Testis (tissue), 3 donors: ENCODE measurements around the gene MMRN2. TPM values are rescaled to one million over a fixed set of nuclear protein-coding genes. Genes with fewer than 3 reads are reported as not detected.

Experiments
- DNase-seq: peaks from one replicate; pipeline ENCODE4 v3.0.0-alpha.2; 2019
- H3K27ac ChIP-seq, 2 donors: fragments of 200-600 bp; sonication (generic); one replicate each; pipeline ENCODE4 v1.5.1; 2019
- H3K27me3 ChIP-seq: fragments of 200-600 bp; sonication (generic); one replicate; pipeline ENCODE4 v1.5.1; 2019
- H3K36me3 ChIP-seq: fragments of 200-600 bp; sonication (generic); one replicate; pipeline ENCODE4 v1.5.1; 2017; ENCODE audit warnings: low read depth; ENCODE audit errors: missing control alignments
- H3K4me1 ChIP-seq: fragments of 200-600 bp; sonication (generic); one replicate; pipeline ENCODE4 v1.5.1; 2019
- H3K4me3 ChIP-seq, 2 donors: fragments of 200-600 bp; sonication (generic); one replicate each; pipeline ENCODE4 v1.5.1; 2017 to 2019
- H3K9me3 ChIP-seq: fragments of 200-600 bp; sonication (generic); one replicate; pipeline ENCODE4 v1.5.1; 2017
- CTCF ChIP-seq, 3 experiments: fragments of 450-650 bp in 2 of 3; fragments of 200-600 bp in 1 of 3; sonication (generic) in 1 of 3; IDR thresholded peaks; one replicate each; pipeline ENCODE4 v1.5.1; 2016 to 2019; ENCODE audit warnings: antibody characterized with exemption in 3 of 3, mild to moderate bottlenecking in 2 of 3, moderate library complexity in 1 of 3
- POLR2A ChIP-seq: fragments of 450-650 bp; IDR thresholded peaks from one replicate; pipeline ENCODE4 v1.6.1; 2017; ENCODE audit warnings: antibody characterized with exemption, mild to moderate bottlenecking, moderate library complexity
- WGBS, 2 donors: methylation state at CpG; one replicate each; pipeline ENCODE4 v1.1.5; 2018; 5-methylcytosine and 5-hydroxymethylcytosine counted together
- intact Hi-C: fragments of 100-400 bp; cut with DNase I; formaldehyde crosslinking; loops from one replicate; pipeline ENCODE4 v1.15.1; 2023; ENCODE audit warnings: low total_unique reads
- polyA plus RNA-seq: library from polyadenylated mRNA; stranded (reverse); fragments of 350-450 nt; fragmentation: Illumina TruSeq; extraction: RNeasy Lipid Tissue Mini Kit (QIAGEN cat#74804); gene quantifications from one replicate; pipeline ENCODE4 v1.2.3, GENCODE V29; 2014; ENCODE audit warnings: low read depth, low replicate concordance; ENCODE audit not compliant: insufficient read depth
- total RNA-seq, 2 donors: library from RNA; depleted of rRNA; stranded (reverse); fragments of >200 nt; gene quantifications; one replicate each; pipeline ENCODE4 v1.2.3, GENCODE V29; 2016

MMRN2 gene
- total and polyA plus RNA-seq, 3 donors from 2014 or later: 14.9 to 21.2 (median 19.1) TPM

GRCh38 chr10:86900955-86901354 is 56.5 kb downstream of the MMRN2 start:
- intact Hi-C loops: loop anchor here (10.0 kb wide), 1 partner anchor 206 kb away; no protein-coding TSS in a partner anchor
- Histone ChIP-seq H3K4me3 (no peak overlapping the region), H3K36me3 (no peaks in the 10 kb centered on the region), H3K4me1 (peaks cover 11% of the 10 kb centered on the region), H3K27ac (no peak overlapping the region), H3K27me3 (no peaks in the 10 kb centered on the region), H3K9me3 (no peaks in the 10 kb centered on the region)
- no peak for TF ChIP-seq CTCF (IDR thresholded peaks at IDR 0.05)
- no peak for TF ChIP-seq POLR2A
- DNase-seq: peak; percentile 93
- WGBS, 2 donors: 26 to 43% methylated on average over 1 to 2 of the region's 2 CpGs

- TF ChIP-seq POLR2A (no peak), CTCF (IDR thresholded peaks at IDR 0.05) (peak; percentile 71 to 82 (median 78))
- H3K9me3 ChIP-seq: no peaks in the 10 kb centered on the region
- intact Hi-C loops: loop anchor here (10.0 kb wide), 1 partner anchor 205 kb away; no protein-coding TSS in a partner anchor
- H3K4me3 ChIP-seq: no peak overlapping the region
- no peaks in the 10 kb centered on the region for H3K36me3 ChIP-seq
- peaks cover 11% of the 10 kb centered on the region for H3K4me1 ChIP-seq
- H3K27me3 ChIP-seq: no peaks in the 10 kb centered on the region
- WGBS, 2 donors: 27 to 34% methylated on average over 9 of the region's 9 CpGs
- no peak overlapping the region for H3K27ac ChIP-seq
- peak; percentile 86 for DNase-seq
Measured at GRCh38 chr10:86899670-86900276, 57.6 kb downstream of the MMRN2 start.

GRCh38 chr10:86899132-86899531 is 58.3 kb downstream of the MMRN2 start:
- H3K4me1 ChIP-seq: peaks cover 11% of the 10 kb centered on the region
- no peaks in the 10 kb centered on the region for H3K36me3 ChIP-seq
- no peak for DNase-seq
- no peak overlapping the region for H3K4me3 ChIP-seq
- TF ChIP-seq CTCF (IDR thresholded peaks at IDR 0.05): no peak
- TF ChIP-seq POLR2A: no peak
- no peak overlapping the region for H3K27ac ChIP-seq
- 76 to 82% methylated on average over 6 of the region's 6 CpGs for WGBS, 2 donors
- no peaks in the 10 kb centered on the region for H3K9me3 ChIP-seq
- intact Hi-C loops: no loop called here
- H3K27me3 ChIP-seq: no peaks in the 10 kb centered on the region

- TF ChIP-seq POLR2A (no peak), CTCF (IDR thresholded peaks at IDR 0.05) (no peak)
- peaks cover 11% of the 10 kb centered on the region for H3K4me1 ChIP-seq
- no peaks in the 10 kb centered on the region for H3K36me3 ChIP-seq
- no peaks in the 10 kb centered on the region for H3K27me3 ChIP-seq
- no peak overlapping the region for H3K27ac ChIP-seq
- DNase-seq: no peak
- intact Hi-C loops: no loop called here
- WGBS, 2 donors: 51 to 66% methylated on average over 4 of the region's 4 CpGs
- no peaks in the 10 kb centered on the region for H3K9me3 ChIP-seq
- H3K4me3 ChIP-seq: no peak overlapping the region
Measured at GRCh38 chr10:86898511-86898910, 58.9 kb downstream of the MMRN2 start.

DNA sequence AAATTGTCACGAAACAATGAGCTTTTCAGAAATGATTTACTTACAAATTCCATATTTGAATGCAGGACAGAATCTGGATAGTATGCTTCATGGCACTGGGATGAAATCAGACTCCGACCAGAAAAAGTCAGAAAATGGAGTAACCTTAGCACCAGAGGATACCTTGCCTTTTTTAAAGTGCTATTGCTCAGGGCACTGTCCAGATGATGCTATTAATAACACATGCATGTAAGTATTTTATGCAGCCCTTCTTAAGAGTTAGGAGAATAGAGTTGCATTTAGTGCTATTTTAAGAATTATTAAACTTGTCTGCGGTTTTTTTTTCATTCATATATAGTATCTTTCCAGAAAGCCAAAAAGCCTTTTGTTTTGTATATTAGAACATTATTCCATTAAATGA is 67.4 kb downstream of the MMRN2 start:
- H3K4me1 ChIP-seq: peaks cover 8% of the 10 kb centered on the region
- no peak overlapping the region for H3K27ac ChIP-seq
- no peaks in the 10 kb centered on the region for H3K36me3 ChIP-seq
- 63 to 73% methylated on average over 3 of the region's 3 CpGs for WGBS, 2 donors
- no peak for TF ChIP-seq POLR2A
- no peak for TF ChIP-seq CTCF (IDR thresholded peaks at IDR 0.05)
- no peaks in the 10 kb centered on the region for H3K9me3 ChIP-seq
- H3K4me3 ChIP-seq: no peak overlapping the region
- intact Hi-C loops: no loop called here
- DNase-seq: no peak
- H3K27me3 ChIP-seq: no peaks in the 10 kb centered on the region
